ENCODE data around the gene SEMA4B. TPM values are rescaled to one million over a fixed set of nuclear protein-coding genes. Genes with fewer than 3 reads are reported as not detected.

Gene SEMA4B
- total and polyA plus RNA-seq, 9 of the 15 experiments (the other 6 are each of a cell fraction or from before 2014, with no cell fraction given): 1.3 to 33.6 (median 11.0) TPM

- peak; percentile 83 for TF ChIP-seq GMEB1 (CRISPR knock-in tag; IDR thresholded peaks at IDR 0.05)
- peak; percentile 66 for TF ChIP-seq KDM5B (IDR thresholded peaks at IDR 0.05; ENCODE audit: insufficient replicate concordance, low read depth, low read length)
- TF ChIP-seq NFYB (IDR thresholded peaks at IDR 0.05; ENCODE audit: extremely low read depth, insufficient read length): no peak
- TF ChIP-seq DACH1 (IDR thresholded peaks at IDR 0.05; ENCODE audit: partially characterized antibody): no peak
- TF ChIP-seq CXXC5 (CRISPR knock-in tag; IDR thresholded peaks at IDR 0.05): peak; percentile 76; the same call in 1 of the 2 replicates
- 0 out of 2 replicates have a peak, but pooled peaks have one; percentile 30 for TF ChIP-seq SMARCA4 (IDR thresholded peaks at IDR 0.05)
- TF ChIP-seq NR2C2 (CRISPR knock-in tag; IDR thresholded peaks at IDR 0.05): peak; percentile 64; the same call in 1 of the 2 replicates
- TF ChIP-seq NR2C2 (tag; IDR thresholded peaks at IDR 0.05): peak; percentile 90
- peak; percentile 69; the same call in 1 of the 2 replicates for TF ChIP-seq RREB1 (CRISPR knock-in tag; IDR thresholded peaks at IDR 0.05)
- no peak for TF ChIP-seq ZNF280B (CRISPR knock-in tag; IDR thresholded peaks at IDR 0.05)
- peak; percentile 56; the same call in 1 of the 2 replicates for TF ChIP-seq HDAC2 (IDR thresholded peaks at IDR 0.05)
- peak; percentile 29; the same call in 1 of the 2 replicates for TF ChIP-seq HCFC1 (IDR thresholded peaks at IDR 0.05; ENCODE audit: low read depth, low read length)
- TF ChIP-seq KAT7 (CRISPR knock-in tag; IDR thresholded peaks at IDR 0.05; ENCODE audit: borderline replicate concordance): 0 out of 2 replicates have a peak, but pooled peaks have one; percentile 52
- no peak for TF ChIP-seq RNF219 (CRISPR knock-in tag; IDR thresholded peaks at IDR 0.05)
- TF ChIP-seq SIN3A (IDR thresholded peaks at IDR 0.05; ENCODE audit: borderline replicate concordance in 2 of 2, control insufficient read depth in 1 of 2, low read depth in 2 of 2, low read length in 2 of 2): no peak
Observed at GRCh38 chr15:90234096-90234988, 33.2 kb downstream of the SEMA4B start, which contains the start of gene GDPGP1 (continued).
